HCEC 1CT (cell line): ENCODE data around the gene HSPA2.
"Not testable (repeated sequence)": the region's sequence is repeated elsewhere in the genome, so short reads cannot be mapped to it uniquely, and the experiment has no call there.

Source experiments
- DNase-seq: peaks from one replicate; pipeline ENCODE4 v3.0.0-alpha.2; 2017

Gene HSPA2

DNA sequence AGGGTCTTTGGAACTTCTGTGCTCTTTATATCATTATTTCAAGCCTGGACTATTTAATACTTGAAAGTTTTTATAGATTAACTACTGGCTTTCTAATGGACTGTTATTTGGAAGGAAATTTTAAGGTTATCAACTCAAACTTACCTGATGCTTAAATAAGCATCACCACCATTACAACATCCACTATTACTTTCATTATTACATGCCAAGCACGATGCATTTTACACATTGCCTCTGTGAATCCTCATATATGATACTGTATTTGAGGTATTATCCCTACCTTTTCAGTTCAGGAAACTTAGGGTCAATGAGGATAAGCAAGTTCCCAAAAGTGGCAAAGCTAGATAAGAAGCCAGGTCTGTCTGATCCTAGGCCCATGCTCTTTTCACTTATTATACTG is 23.6 kb upstream of the HSPA2 start:
- DNase-seq: no peak

- DNase-seq: not testable (repeated sequence)
Measured at GRCh38 chr14:64517667-64518066, 22.9 kb upstream of the HSPA2 start.

DNA sequence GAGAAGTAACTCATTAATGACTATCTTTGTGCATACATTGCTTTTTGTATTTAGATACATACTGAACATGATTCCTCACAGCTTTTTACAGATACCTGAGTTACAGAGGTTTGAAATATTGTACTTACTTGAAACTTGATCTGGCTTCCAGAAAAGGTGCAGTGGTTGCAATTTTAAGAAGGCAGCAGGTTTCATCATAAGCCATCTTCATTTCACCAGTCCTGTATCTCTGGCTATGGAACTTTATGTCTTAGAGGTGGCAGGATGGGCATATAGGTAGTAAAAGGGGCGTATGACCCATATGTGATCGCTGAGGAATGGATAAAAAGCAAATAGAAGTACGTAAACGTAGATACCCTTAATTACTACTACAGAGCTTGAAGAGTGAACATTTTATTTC is 22.3 kb upstream of the HSPA2 start:
- DNase-seq: no peak

DNA sequence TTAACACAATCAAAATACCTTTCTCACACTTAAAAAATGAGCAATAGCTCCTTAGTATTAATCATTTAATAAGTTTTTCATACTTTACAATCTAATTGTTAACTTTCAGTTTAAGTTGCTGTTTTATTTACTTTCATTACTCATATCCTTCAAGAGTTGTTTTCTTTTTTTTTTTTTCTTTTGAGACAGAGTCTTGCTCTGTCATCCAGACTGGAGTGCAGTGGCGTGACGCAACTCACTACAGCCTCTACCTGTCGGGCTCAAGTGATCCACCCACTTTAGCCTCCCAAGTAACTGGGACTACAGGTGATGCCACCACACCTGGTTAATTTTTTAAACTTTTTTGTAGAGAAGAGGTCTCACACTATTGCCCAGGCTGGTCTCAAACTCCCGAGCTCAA is 19.8 kb upstream of the HSPA2 start:
- no peak for DNase-seq

GRCh38 chr14:64522591-64523355 is 17.8 kb upstream of the HSPA2 start:
- DNase-seq: no peak

DNA sequence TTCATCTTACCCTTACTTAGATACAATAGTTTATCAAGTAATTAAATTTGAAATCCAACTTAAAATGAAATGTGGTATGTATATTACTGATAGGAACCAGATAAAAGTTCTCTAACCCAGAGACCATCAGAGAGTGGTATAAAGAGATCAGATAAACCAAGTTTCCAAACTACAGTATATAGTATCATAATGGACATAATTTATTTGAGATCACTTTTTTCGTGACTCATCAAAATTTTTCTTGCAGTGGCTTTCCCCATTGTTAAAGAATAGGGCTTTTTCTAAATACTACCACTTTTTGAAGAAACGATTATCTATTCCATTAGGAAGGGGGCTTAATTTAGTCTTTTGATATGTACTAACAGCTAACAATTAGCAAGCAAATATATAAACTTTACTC is 15.2 kb upstream of the HSPA2 start:
- no peak for DNase-seq

DNA sequence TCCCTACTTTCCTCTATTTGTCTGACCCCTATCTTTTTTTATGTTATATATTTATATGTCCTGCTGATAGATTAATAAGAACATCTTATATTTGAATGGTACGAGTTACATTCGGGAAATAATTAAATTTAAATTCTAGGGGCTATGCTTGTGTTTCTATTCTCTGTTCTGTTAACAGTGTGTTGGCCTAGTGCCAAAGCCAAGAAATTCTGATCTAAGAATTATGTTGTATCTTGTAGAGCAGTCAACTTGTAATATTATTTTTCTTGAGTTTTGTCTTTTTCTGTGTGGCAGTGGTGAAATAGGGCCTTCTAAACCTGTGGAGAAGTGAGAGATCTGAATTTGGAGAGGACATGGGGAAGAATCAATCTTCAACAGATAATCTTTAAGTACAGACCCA is 9.0 kb upstream of the HSPA2 start:
- DNase-seq: no peak

GRCh38 chr14:64536488-64537245 is 3.9 kb upstream of the HSPA2 start:
- no peak for DNase-seq

DNA sequence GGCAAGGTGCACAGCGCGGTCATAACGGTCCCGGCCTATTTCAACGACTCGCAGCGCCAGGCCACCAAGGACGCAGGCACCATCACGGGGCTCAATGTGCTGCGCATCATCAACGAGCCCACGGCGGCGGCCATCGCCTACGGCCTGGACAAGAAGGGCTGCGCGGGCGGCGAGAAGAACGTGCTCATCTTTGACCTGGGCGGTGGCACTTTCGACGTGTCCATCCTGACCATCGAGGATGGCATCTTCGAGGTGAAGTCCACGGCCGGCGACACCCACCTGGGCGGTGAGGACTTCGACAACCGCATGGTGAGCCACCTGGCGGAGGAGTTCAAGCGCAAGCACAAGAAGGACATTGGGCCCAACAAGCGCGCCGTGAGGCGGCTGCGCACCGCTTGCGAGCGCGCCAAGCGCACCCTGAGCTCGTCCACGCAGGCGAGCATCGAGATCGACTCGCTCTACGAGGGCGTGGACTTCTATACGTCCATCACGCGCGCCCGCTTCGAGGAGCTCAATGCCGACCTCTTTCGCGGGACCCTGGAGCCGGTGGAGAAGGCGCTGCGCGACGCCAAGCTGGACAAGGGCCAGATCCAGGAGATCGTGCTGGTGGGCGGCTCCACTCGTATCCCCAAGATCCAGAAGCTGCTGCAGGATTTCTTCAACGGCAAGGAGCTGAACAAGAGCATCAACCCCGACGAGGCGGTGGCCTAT is 875 bp downstream of the HSPA2 start:
- no peak for DNase-seq

- DNase-seq: no peak
Measured at GRCh38 chr14:64541972-64542835, 1.7 kb downstream of the HSPA2 start.

GRCh38 chr14:64542836-64543201 is 2.3 kb downstream of the HSPA2 start:
- DNase-seq: no peak

DNA sequence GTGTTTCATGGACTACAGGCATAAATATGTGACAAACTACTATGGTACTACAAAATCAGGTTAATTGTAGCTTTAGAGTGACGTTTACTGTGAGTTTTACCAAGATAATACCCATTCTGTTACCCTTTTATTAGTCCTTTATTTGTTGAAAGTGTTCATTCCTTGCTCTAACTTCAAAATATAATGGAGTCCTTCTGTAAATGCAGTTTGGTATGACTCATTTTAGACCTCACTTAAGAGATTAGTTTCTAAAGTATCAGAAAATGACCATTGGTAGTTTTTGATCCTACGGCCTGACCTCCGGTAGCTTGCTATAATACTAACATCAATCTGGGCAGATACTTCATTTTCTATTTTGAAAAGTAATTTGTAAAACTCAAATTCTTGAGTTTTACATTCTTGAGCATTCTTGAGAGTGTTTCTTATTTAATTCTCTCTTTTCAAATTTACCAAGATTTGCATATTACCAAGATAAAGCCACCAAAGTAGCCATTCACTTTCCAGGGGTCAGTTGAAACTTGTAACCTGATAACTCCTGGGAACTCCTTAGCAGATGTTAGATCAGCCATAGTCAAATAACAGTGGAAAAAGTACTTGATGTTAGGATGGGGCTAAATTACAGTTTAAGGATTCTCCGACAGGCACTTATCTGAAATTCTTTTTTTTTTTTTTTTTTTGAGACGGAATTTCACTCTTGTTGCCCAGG is 4.2 kb downstream of the HSPA2 start:
- no peak for DNase-seq

GRCh38 chr14:64549016-64549415 is 8.5 kb downstream of the HSPA2 start:
- no peak for DNase-seq

- no peak for DNase-seq
Measured at GRCh38 chr14:64549791-64550620, 9.5 kb downstream of the HSPA2 start, which contains the start of gene PPP1R36. PPP1R36 (plus strand) TSS chr14:64549961; CDS start chr14:64549998, 37 bp downstream.

GRCh38 chr14:64550621-64551333 is 10.2 kb downstream of the HSPA2 start:
- no peak for DNase-seq

DNA sequence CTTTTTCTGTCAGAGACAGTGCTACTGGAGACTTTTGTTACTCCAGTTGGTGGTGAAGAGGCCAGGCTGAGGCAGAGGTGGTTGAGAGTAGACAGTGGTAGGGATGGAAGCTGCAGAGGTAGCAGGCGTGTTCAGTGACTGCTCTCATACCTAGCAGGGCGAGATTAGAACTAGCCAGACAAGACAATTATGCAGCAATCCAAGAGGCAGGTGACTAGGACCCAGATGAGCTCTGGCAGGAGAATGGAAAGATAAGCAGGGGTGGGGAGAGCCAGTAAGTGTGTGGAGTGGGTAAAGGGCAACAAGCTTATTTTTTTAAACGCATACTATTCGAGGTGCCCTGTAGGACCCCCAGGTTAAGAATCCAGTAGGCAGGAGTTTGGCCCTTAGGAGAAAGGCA is 14.0 kb downstream of the HSPA2 start:
- no peak for DNase-seq

DNA sequence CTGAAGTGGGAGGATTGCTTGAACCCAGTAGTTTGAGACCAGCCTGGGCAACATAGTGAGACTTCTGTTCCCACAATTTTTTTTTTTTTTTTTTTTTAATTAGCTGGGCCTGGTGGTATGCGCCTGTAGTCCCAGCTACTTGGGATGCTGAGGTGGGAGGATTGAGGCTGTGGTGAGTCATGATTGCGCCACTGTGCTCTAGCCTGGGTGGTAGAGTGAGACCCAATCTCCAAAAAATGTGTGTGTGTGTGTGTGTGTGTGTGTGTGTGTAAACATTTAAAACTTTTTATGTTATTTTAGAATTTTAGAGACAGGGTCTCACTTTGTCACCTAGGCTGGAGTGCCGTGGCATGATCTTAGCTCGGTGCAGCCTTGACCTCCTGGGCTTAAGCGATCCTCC is 16.0 kb downstream of the HSPA2 start:
- DNase-seq: peak; percentile 90

GRCh38 chr14:64558216-64558615 is 17.7 kb downstream of the HSPA2 start:
- DNase-seq: not testable (repeated sequence)

GRCh38 chr14:64561631-64562030 is 21.1 kb downstream of the HSPA2 start:
- no peak for DNase-seq

- no peak for DNase-seq
Measured at GRCh38 chr14:64562436-64562835, 21.9 kb downstream of the HSPA2 start.
